Measurements from ENCODE around the gene ABHD4.

DNA sequence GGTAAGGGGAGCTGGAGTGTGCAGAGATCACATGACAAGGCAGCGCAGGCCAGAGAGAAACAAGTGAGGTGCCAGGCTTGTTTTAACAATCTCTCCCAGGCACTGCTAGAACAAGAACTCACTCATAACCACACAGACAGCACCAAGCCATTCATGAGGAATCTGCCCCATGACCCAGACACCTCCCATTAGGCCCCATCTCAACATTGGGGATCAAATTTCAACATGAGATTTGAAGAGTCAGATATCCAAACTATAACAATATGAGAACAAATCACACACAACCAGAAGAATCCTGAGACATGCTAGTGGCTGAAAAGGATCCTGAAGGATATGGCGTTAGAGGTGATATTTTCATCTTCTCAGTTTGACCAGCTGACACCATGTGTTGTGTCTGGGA is 24.2 kb downstream of the ABHD4 start:
- TF ChIP-seq, protein P1, sequence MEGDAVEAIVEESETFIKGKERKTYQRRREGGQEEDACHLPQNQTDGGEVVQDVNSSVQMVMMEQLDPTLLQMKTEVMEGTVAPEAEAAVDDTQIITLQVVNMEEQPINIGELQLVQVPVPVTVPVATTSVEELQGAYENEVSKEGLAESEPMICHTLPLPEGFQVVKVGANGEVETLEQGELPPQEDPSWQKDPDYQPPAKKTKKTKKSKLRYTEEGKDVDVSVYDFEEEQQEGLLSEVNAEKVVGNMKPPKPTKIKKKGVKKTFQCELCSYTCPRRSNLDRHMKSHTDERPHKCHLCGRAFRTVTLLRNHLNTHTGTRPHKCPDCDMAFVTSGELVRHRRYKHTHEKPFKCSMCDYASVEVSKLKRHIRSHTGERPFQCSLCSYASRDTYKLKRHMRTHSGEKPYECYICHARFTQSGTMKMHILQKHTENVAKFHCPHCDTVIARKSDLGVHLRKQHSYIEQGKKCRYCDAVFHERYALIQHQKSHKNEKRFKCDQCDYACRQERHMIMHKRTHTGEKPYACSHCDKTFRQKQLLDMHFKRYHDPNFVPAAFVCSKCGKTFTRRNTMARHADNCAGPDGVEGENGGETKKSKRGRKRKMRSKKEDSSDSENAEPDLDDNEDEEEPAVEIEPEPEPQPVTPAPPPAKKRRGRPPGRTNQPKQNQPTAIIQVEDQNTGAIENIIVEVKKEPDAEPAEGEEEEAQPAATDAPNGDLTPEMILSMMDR (IDR thresholded peaks at IDR 0.05; ENCODE audit: low read length): no peak
- no peak for TF ChIP-seq EZH2phosphoT487 (IDR thresholded peaks at IDR 0.05; ENCODE audit: low read length)

All from MM.1S (cell line).